Measurements from ENCODE around the gene CCDC137.
"Not testable (repeated sequence)": the region's sequence is repeated elsewhere in the genome, so short reads cannot be mapped to it uniquely, and the experiment has no call there.

- TF ChIP-seq EZH2 (IDR thresholded peaks at IDR 0.05; ENCODE audit: insufficient read depth, poor library complexity, severe bottlenecking); EZH2phosphoT487 (IDR thresholded peaks at IDR 0.05; ENCODE audit: insufficient read depth, low read depth): not testable (repeated sequence)
Observed at GRCh38 chr17:81675515-81676221, 9.1 kb downstream of the CCDC137 start.
